NCI-H2171 treated with DMSO at 0.1 percent for 48 hours (cell line): ENCODE measurements around the gene PHLDB2.

Experiments
- DNase-seq: peaks from one replicate; lab custom pipeline; 2025; lab: John Stamatoyannopoulos, UW

PHLDB2 gene

DNA sequence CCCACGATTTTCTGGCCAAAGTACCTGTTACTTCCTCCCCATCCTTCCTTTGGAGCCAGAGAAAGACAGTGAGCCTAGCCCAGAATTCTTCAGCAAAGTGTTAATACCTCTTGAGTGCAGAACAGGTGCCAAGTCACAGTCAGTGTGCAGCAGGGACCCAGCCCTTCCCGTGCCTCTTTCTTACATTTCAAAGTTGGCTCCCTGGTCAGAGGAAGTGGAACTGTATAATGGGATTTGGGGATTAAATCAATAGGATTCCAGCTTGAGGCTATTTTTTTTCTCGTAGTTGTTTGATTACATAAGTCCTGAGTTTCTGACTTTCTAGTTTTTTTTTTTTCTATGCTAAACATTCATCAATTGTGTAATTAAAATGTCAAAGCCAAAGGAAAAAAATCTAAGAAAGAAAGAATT, 67.2 kb downstream of the PHLDB2 start:
- no peak for DNase-seq

- no peak for DNase-seq
These were observed 69.5 kb downstream of the PHLDB2 start for GRCh38 chr3:111928613-111929012.

GRCh38 chr3:111929484-111929883, 70.4 kb downstream of the PHLDB2 start:
- DNase-seq, result no peak

DNA sequence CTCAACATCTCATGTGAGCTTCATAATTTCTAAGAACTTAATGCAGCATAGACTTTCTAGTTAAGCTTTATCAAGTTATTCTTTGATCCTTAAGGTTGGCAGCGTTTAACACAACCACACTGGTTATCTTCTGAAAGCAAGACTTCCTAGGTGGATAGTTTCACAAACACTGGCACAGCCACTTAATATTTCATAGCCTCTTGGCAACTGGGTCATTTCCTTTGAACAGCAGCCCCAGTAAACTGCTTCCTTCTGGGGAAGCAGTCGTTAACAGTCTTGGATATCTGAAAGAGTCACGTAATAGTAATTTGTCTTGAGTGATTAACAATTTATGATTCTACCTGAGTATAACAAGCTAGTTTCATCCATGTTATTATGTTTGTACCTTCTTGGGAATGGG, 73.9 kb downstream of the PHLDB2 start:
- no peak for DNase-seq

GRCh38 chr3:111936191-111936841, 77.3 kb downstream of the PHLDB2 start:
- DNase-seq, result no peak

DNA sequence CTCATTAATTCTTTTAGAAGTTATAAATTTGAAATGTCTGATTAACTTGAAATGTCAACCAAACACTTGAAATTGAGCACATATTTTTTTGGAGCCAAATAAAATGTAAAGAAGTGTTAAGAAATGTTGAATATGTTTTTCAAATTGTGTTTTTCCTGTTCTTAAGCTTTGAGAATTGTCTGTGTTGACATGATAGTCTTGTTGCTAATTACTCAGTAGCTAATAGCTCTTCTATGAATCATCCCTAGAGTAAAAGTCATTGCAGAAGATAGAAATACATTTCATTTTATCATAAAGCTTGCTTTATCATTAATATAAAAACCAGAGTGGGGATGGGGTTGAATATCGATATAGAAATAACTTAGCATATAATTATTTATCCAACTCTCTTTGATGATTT, 77.9 kb downstream of the PHLDB2 start:
- no peak for DNase-seq

GRCh38 chr3:111937871-111938270, 78.8 kb downstream of the PHLDB2 start:
- DNase-seq, result no peak

DNA sequence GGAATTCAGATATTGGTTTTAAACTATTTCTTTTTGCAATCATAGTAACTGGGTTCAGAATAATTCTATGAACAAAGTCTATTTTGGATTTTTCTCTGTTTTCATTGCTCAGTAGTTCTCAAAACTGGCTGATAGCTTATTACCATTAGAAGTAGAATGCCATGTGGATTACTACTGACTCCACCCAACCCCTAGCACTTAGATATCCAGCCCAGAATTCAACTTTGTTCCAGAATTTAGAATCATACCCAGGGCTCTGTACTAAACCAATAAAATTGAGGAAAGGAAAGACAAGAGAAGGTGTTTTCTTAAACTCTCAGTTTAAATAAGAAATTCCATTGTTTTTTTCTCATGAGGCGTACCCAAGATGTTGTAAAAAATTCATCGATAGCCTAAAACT, 80.8 kb downstream of the PHLDB2 start:
- DNase-seq, result no peak

- no peak for DNase-seq
These were observed 84.5 kb downstream of the PHLDB2 start for GRCh38 chr3:111943533-111943932.

DNA sequence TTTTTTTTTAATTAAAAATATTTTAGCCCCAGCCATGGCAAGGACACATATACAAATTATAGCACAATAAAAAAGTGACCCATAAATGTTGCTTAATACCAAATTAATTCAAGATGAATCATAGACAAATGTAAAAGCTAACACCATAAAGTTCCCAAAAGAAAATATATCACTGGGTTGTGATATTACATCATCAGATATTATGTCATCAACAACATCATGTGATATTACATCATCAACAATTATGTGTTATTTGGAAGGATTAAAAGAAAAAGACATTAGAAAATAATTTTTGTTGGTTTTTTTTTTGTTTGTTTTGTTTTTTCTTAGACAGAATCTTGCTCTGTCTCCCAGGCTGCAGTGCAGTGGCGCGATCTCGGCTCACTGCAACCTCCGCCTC, 85.3 kb downstream of the PHLDB2 start:
- no peak for DNase-seq

DNA sequence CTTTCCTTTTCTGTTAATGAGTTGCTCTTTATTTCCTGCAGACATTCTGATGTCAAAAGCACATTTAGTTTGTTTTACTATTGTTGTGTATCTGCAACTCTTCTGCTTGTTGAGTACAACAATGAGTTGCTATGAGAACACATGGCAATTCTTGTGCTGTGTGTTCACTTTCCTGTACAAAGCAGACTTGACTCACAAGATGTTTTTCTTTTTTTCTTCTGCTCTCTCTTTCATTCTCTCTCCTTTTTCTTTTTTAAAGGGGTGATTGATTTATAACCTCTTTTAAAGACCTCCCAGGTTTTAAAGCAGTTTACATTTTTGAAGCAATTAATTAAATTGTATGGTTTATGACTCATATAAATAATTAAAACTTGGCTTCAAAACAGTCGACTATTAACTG, 88.2 kb downstream of the PHLDB2 start:
- DNase-seq, result no peak

DNA sequence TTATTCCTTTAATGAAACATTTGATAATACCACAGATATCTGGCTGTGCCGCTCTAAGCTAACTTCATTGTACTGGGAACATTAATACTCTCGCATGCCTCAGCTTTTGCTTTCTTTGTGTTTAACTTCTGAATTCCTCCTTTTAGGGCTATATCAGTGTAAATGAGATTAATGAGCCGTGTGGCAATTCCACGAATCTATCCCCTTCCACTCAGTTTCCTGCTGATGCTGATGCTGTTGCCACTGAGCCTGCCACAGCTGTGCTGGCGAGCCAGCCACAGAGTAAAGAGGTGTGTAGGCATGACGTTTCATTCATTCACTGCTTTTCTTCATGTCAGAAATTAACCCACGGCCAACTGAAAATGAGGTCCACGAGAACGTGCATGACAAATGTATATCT, 89.7 kb downstream of the PHLDB2 start:
- no peak for DNase-seq

GRCh38 chr3:111949712-111950111, 90.6 kb downstream of the PHLDB2 start:
- peak; percentile 8 for DNase-seq

GRCh38 chr3:111951032-111951431, 92.0 kb downstream of the PHLDB2 start:
- DNase-seq, result no peak

DNA sequence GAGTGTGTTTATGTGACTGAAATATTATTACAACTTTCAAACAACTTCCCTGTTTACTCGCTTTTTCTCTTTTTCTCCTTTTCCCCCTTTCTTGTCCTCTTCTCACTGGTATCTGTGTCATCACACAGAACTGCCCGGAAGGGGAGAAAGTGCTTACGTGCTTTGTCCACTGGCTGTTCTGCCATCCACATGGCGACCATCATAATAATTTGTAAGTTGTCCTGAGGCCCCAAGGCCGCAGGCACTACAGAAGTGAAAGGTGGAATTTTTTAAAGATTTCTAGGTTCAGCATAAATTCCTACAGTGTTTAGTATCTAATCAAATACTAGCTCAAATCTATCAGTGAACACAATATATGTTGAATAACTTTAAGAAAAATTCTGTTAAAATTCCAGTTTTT, 93.0 kb downstream of the PHLDB2 start:
- DNase-seq, result no peak

DNA sequence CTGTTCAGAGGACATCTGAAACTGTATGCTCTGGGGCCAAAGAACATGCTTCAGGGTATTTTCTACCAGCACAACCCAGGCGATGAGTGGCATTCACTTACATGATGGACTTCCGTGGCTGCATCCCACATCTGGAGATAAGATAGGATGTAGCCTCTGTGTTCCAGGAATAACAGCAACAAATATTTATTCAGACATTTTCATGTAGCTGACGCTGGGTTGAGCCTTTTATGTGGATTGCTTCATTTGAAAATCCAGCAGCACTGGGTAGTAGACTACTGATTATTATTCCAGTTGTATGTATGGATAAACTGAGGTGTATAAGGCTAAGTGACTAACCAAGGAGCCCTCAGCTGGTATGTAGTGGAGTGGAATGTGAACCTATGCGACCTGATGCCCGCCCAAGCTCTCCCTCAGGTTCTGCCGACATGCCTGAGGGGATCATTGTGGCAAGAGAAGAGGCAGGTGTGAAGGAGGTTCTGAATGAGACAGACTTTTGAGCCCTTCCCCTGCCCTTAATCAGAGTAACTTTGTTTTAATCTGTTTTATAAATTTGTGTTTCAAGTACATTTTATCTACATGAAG, 93.9 kb downstream of the PHLDB2 start:
- no peak for DNase-seq

DNA sequence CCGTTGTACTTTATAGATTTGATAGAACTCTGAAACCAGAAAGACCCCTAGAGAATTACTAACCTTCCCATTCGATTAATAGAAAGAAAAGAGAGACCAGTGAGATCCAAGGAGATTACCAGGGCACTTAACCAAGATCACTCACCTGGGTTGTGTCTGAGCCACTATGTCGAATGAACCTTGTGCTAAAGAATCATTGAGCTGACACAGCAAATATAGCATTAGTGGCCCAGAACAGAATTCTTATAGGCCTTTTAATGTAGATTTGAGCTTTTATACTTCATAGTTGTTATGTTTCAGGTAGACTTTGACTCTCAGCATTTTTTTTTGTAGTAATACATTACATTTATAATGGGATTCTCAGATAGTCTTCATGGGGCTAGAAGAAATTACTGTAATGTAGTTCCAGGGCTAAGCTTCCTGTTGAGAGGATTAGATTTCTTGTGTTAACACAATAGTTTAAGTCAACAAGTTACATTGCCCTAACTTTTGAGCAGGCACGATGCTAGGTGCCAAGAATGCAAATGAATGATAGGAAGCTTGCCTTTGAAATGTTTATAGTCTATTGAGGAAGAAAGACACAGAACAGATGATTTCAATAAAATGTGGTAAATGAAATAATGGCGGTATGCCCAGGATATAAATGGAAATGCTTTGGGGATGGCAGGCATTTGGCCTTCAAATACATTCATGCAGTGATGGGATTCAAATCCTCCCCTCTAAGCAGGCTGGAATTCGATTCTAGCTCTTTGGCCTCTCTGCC, 95.3 kb downstream of the PHLDB2 start:
- no peak for DNase-seq

DNA sequence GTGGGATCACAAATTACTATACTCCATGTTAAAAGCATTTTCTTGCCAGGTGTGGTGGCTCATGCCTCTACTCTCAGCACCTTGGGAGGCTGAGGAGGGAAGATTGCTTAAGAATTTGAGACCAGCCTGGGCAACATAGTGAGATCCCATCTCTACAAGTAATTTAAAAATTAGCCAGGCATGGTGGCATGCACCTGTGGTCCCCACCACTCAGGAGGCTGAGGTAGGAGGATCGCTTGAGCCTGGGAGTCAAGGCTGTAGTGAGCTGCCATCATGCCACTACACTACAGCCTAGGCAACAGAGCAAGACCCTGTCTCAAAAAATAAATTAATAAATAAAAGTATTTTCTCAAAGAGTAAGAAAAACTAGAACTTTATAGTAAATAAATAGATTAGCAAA, 96.8 kb downstream of the PHLDB2 start:
- DNase-seq, result no peak

DNA sequence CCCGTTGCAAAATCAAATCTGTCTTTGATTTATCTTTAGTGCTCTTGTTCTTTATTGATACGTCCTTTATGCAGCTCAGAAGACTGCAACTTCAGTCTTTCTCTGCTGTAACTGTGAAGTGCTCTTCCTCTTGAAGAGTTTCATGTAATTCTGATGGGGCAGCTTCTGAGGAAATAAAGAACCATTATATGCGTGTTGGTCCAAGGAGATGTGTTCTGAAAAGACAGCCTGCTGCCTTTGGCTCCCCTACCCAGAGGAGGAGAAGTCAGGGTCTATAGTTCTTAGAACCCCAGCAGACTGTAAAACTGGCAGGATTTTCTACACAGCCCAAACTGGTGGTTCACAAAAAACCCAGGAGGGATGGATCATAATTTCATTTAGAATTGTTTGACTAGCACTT, 97.4 kb downstream of the PHLDB2 start:
- no peak for DNase-seq

DNA sequence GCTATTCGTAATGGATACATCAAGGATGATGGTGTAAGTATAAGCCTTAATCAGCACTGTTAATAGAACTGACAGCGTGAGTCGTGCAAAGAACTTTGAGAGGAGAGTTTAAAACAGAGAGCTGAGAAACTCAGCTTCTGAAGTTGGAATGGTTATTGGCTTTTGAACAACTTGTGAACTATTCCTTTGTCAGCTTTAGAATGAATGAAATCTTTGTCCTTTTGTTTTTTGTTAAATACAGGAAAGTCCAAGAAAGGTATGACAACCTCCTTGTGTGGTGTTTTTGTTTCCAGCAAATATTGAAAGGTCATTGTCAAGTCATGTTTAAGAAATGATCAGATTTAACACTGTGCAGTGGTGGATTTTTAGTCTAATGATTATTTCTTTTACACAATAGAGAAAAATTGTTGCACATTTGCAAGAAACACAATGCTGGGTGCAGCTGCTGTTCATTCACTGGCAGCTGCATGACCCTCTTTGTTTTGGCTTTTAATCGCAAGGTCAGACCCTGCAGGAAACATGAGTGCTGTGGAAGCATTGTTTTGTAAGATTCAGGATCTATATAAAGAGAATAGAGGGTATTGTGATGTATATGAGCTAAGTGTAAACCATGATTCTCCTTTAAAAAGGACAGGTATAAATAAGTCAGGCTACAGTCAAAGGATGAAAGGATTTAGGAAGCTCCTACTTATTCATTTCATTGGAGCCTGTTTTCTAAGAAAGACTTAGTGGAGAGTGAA, 98.1 kb downstream of the PHLDB2 start:
- DNase-seq, result no peak

DNA sequence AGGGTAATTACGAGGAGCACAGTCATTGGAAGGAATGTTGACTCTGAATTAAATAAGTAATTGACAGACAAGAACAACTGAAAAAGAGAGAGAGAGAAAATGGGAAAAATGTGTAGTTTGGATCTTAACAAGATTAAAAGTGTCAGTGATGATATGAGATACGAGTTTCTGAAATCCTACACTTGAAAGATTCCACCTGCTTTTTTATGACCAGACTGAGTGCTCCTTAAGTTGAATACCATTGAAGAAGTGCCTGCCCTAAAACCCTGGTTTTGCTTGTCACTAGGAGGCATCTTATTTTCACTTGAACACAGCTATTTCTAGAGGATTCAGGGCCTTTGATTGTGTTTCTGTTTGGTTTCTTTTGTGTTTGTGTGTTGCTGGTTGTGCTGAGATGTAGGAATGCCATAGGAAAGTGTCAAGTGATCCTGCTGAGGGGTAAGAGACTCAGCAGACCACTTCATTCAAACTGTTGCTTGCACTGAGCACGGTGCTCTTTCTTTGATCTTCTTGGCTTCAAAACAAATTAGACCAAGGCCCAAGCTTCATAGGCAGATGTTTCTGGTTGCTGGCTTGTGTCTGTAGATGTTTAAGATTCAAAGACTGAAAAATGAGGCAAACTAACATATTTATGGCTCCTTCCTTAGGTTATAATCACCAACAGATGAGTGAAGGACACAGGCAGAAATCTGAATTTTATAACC, 102.5 kb downstream of the PHLDB2 start:
- DNase-seq, result no peak

- DNase-seq, result no peak
These were observed 104.4 kb downstream of the PHLDB2 start for GRCh38 chr3:111963424-111963823.
